ENCODE results near the gene C1orf21. TPM values are rescaled to one million over a fixed set of nuclear protein-coding genes. Genes with fewer than 3 reads are reported as not detected.

C1orf21 gene
- total RNA-seq, 2 donors from 2014 or later: 3.0 to 4.6 TPM

- H3K36me3 Mint-ChIP-seq (ENCODE audit: insufficient read depth in 2 of 2): peaks cover 0 to 1% of the 10 kb centered on the region in 2 donors
- no peak overlapping the region for H3K27ac Mint-ChIP-seq
- H3K4me1 Mint-ChIP-seq (ENCODE audit: low read depth): no peaks in the 10 kb centered on the region
- peaks cover 12% of the 10 kb centered on the region for H3K27me3 Mint-ChIP-seq (ENCODE audit: low read depth)
- H3K4me3 Mint-ChIP-seq: no peak overlapping the region
- no peaks in the 10 kb centered on the region for H3K9me3 Mint-ChIP-seq
- DNase-seq (no peak), ATAC-seq (replicated peaks in 1 of 2) (no peak)
These were observed 259.4 kb downstream of the C1orf21 start for GRCh38 chr1:184646178-184646701.

GRCh38 chr1:184646824-184647223 is 260.0 kb downstream of the C1orf21 start:
- H3K9me3 Mint-ChIP-seq: peaks cover 0 to 3% of the 10 kb centered on the region in 2 donors
- no peak overlapping the region for H3K4me3 Mint-ChIP-seq
- no peak overlapping the region for H3K27ac Mint-ChIP-seq
- no peak for ATAC-seq (replicated peaks in 1 of 2)
- H3K27me3 Mint-ChIP-seq (ENCODE audit: low read depth): peaks cover 12% of the 10 kb centered on the region
- DNase-seq: no peak
- H3K4me1 Mint-ChIP-seq (ENCODE audit: low read depth): no peaks in the 10 kb centered on the region
- peaks cover 0 to 1% of the 10 kb centered on the region in 2 donors for H3K36me3 Mint-ChIP-seq (ENCODE audit: insufficient read depth in 2 of 2)

GRCh38 chr1:184647471-184647870 is 260.6 kb downstream of the C1orf21 start:
- Mint-ChIP-seq H3K4me1 (ENCODE audit: low read depth) (no peaks in the 10 kb centered on the region), H3K9me3 (peaks cover 0 to 3% of the 10 kb centered on the region in 2 donors), H3K27me3 (ENCODE audit: low read depth) (peaks cover 5% of the 10 kb centered on the region), H3K36me3 (ENCODE audit: insufficient read depth in 2 of 2) (peaks cover 0 to 1% of the 10 kb centered on the region in 2 donors), H3K27ac (no peak overlapping the region), H3K4me3 (no peak overlapping the region)
- DNase-seq: no peak
- ATAC-seq (replicated peaks in 1 of 2): no peak

- DNase-seq (no peak), ATAC-seq (replicated peaks in 1 of 2) (no peak)
- Mint-ChIP-seq H3K27me3 (ENCODE audit: low read depth) (no peaks in the 10 kb centered on the region), H3K36me3 (ENCODE audit: insufficient read depth in 2 of 2) (peaks cover 0 to 1% of the 10 kb centered on the region in 2 donors), H3K9me3 (peaks cover 0 to 3% of the 10 kb centered on the region in 2 donors), H3K4me1 (ENCODE audit: low read depth) (no peaks in the 10 kb centered on the region), H3K4me3 (no peak overlapping the region), H3K27ac (no peak overlapping the region)
These were observed 261.5 kb downstream of the C1orf21 start for GRCh38 chr1:184648160-184648855.

GRCh38 chr1:184648856-184649201 is 262.0 kb downstream of the C1orf21 start:
- no peak for ATAC-seq (replicated peaks in 1 of 2)
- no peak overlapping the region for H3K4me3 Mint-ChIP-seq
- H3K27me3 Mint-ChIP-seq (ENCODE audit: low read depth): no peaks in the 10 kb centered on the region
- DNase-seq: no peak
- no peaks in the 10 kb centered on the region for H3K4me1 Mint-ChIP-seq (ENCODE audit: low read depth)
- no peak overlapping the region for H3K27ac Mint-ChIP-seq
- H3K36me3 Mint-ChIP-seq (ENCODE audit: insufficient read depth in 2 of 2): peaks cover 0 to 1% of the 10 kb centered on the region in 2 donors
- peaks cover 0 to 3% of the 10 kb centered on the region in 2 donors for H3K9me3 Mint-ChIP-seq

- Mint-ChIP-seq H3K4me1 (ENCODE audit: low read depth) (peaks cover 4% of the 10 kb centered on the region), H3K36me3 (ENCODE audit: insufficient read depth in 2 of 2) (peaks cover 0 to 1% of the 10 kb centered on the region in 2 donors), H3K27me3 (ENCODE audit: low read depth) (no peaks in the 10 kb centered on the region), H3K4me3 (no peak overlapping the region), H3K9me3 (peaks cover 0 to 3% of the 10 kb centered on the region in 2 donors), H3K27ac (no peak overlapping the region)
- ATAC-seq (replicated peaks in 1 of 2) (no peak), DNase-seq (no peak)
These were observed 262.6 kb downstream of the C1orf21 start for GRCh38 chr1:184649451-184649888.

- Mint-ChIP-seq H3K27me3 (ENCODE audit: low read depth) (no peaks in the 10 kb centered on the region), H3K9me3 (peaks cover 0 to 3% of the 10 kb centered on the region in 2 donors), H3K4me1 (ENCODE audit: low read depth) (peaks cover 4% of the 10 kb centered on the region), H3K4me3 (no peak overlapping the region), H3K27ac (no peak overlapping the region), H3K36me3 (ENCODE audit: insufficient read depth in 2 of 2) (peaks cover 0 to 1% of the 10 kb centered on the region in 2 donors)
- ATAC-seq (replicated peaks in 1 of 2): no peak
- DNase-seq: no peak
These were observed 263.5 kb downstream of the C1orf21 start for GRCh38 chr1:184650177-184650866.

- H3K4me3 Mint-ChIP-seq: no peak overlapping the region
- peaks cover 0 to 3% of the 10 kb centered on the region in 2 donors for H3K9me3 Mint-ChIP-seq
- peaks cover 4% of the 10 kb centered on the region for H3K4me1 Mint-ChIP-seq (ENCODE audit: low read depth)
- no peak overlapping the region for H3K27ac Mint-ChIP-seq
- ATAC-seq (replicated peaks in 1 of 2) (no peak), DNase-seq (no peak)
- no peaks in the 10 kb centered on the region for H3K36me3 Mint-ChIP-seq (ENCODE audit: insufficient read depth in 2 of 2)
- H3K27me3 Mint-ChIP-seq (ENCODE audit: low read depth): no peaks in the 10 kb centered on the region
These were observed 268.4 kb downstream of the C1orf21 start for GRCh38 chr1:184655185-184655584.

- Mint-ChIP-seq H3K36me3 (ENCODE audit: insufficient read depth in 2 of 2) (no peaks in the 10 kb centered on the region), H3K27me3 (ENCODE audit: low read depth) (no peaks in the 10 kb centered on the region), H3K4me3 (no peak overlapping the region), H3K9me3 (peaks cover 0 to 3% of the 10 kb centered on the region in 2 donors), H3K27ac (no peak overlapping the region), H3K4me1 (ENCODE audit: low read depth) (peaks cover 4% of the 10 kb centered on the region)
- DNase-seq: no peak
- ATAC-seq (replicated peaks in 1 of 2): no peak
These were observed 269.4 kb downstream of the C1orf21 start for GRCh38 chr1:184656221-184656620.

GRCh38 chr1:184658055-184658454 is 271.2 kb downstream of the C1orf21 start:
- no peaks in the 10 kb centered on the region for H3K36me3 Mint-ChIP-seq (ENCODE audit: insufficient read depth in 2 of 2)
- peaks cover 4% of the 10 kb centered on the region for H3K4me1 Mint-ChIP-seq (ENCODE audit: low read depth)
- DNase-seq (no peak), ATAC-seq (replicated peaks in 1 of 2) (no peak)
- H3K27ac Mint-ChIP-seq: no peak overlapping the region
- no peaks in the 10 kb centered on the region for H3K27me3 Mint-ChIP-seq (ENCODE audit: low read depth)
- no peaks in the 10 kb centered on the region for H3K9me3 Mint-ChIP-seq
- H3K4me3 Mint-ChIP-seq: no peak overlapping the region

- Mint-ChIP-seq H3K4me3 (no peak overlapping the region), H3K27me3 (ENCODE audit: low read depth) (peaks cover 9% of the 10 kb centered on the region), H3K4me1 (ENCODE audit: low read depth) (no peaks in the 10 kb centered on the region), H3K27ac (no peak overlapping the region), H3K9me3 (no peaks in the 10 kb centered on the region), H3K36me3 (ENCODE audit: insufficient read depth in 2 of 2) (no peaks in the 10 kb centered on the region)
- no peak for ATAC-seq (replicated peaks in 1 of 2)
- no peak for DNase-seq
These were observed 273.8 kb downstream of the C1orf21 start for GRCh38 chr1:184660462-184661191.

- no peak overlapping the region for H3K4me3 Mint-ChIP-seq
- H3K36me3 Mint-ChIP-seq (ENCODE audit: insufficient read depth in 2 of 2): no peaks in the 10 kb centered on the region
- peaks cover 18% of the 10 kb centered on the region for H3K27me3 Mint-ChIP-seq (ENCODE audit: low read depth)
- no peak for ATAC-seq (replicated peaks in 1 of 2)
- H3K4me1 Mint-ChIP-seq (ENCODE audit: low read depth): no peaks in the 10 kb centered on the region
- no peak for DNase-seq
- H3K27ac Mint-ChIP-seq: no peak overlapping the region
- H3K9me3 Mint-ChIP-seq: no peaks in the 10 kb centered on the region
These were observed 275.0 kb downstream of the C1orf21 start for GRCh38 chr1:184661801-184662200.
